ENCODE results near the gene OPN1SW.

DNA sequence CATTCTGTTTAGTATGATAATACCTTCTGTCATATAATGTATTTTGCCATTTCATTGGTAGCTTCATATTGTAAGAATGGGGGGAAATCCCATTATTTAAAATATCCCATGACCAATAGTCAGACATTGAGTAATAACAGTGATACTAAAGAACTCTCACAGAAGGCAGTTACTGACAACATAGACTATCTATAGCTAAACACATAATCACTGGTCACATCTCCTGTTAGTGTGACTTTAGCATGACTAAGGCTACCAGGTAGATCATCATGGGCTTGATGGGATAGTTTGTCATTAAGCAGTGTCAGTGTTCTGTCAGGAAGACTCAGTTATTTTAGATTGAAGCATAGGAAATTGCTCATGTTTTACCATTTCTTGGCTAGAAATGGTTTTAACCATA lies 16.4 kb downstream of the OPN1SW start:
- no peak for TF ChIP-seq POLR2AphosphoS5 (IDR thresholded peaks at IDR 0.05; ENCODE audit: borderline replicate concordance, low read depth, low read length)
- no peak for TF ChIP-seq EZH2 (IDR thresholded peaks at IDR 0.05)
